Stimulated activated CD8-positive, alpha-beta memory T cell treated with anti-CD3 and anti-CD28 coated beads, Interleukin-7, amount 100 ng/mL, for 4 hours (primary cell): Measurements from ENCODE around the gene CEMP1.

ENCODE experiments used
- DNase-seq, 2 donors: peaks; one replicate each; pipeline ENCODE4 v3.0.0-alpha.2; 2020; ENCODE audit warnings: low read depth in 2 of 2

CEMP1 gene

DNA sequence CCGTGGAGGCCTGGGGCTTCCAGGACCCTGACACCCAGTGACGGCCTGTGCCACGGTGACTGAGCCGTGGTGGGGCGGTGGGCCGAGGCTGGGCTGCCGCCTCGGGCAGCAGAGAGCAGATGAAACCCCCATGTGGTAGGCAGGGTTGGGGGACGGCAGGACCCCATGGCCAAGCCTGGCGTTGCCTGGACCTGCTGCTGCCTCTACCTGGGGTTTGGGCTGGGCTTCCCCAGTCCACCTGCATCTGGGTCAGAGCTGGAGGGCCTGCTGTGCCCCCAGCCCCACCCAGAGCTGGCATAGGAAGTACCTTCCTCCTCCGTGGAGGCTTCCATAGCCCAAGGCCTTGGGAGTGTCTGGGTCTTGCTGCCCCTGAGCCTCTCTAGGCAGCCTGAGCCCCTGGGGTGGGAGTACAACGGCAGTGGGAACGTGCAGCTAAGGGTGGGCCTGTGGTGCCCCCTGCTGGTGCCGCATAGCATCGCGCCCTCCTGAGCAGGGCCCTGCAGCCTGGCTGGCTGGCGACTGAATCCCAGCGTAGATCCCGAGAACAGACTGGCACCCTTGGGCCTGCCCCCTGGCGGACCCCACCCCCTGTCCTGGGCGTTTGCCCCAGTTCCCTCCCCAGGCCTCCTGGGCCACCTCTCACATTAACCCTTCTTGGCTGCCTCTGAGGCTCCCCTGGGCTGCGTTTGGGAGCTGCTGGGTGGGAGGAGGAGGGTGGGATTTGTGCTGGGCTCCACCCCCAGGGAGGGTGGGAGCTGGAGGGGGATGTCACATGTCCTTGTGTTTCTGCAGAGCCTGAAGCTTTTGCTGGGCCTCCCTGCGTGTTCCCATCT lies 30.1 kb downstream of the CEMP1 start:
- DNase-seq, result peak; percentile 56 to 67

DNA sequence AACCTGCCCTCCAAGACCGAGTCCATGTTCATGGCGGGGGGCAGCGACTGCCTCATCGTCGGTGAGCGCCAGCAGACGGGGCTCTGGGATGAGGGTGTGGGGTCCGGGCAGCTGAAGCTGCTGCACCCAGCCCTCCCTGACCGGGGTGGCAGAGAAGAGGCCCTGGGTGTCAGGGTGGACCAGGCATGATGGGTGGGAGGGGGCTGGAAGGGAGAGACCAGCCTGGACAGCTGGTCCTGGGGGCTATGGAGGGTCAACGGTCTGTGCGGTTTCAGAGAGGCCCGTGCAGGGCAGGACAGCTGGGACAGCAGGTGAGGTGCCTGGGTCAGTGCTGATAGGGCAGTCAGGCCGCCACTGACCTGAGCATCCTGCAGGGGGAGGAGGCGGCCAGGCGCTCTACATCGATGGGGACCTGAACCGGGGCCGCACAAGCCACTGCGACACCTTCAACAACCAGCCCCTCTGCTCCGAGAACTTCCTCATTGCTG lies 30.7 kb downstream of the CEMP1 start:
- no peak for DNase-seq

- DNase-seq, result no peak
These were observed 31.2 kb downstream of the CEMP1 start for GRCh38 chr16:2499890-2500429.

- no peak for DNase-seq
These were observed 31.8 kb downstream of the CEMP1 start for GRCh38 chr16:2499454-2499853.

- DNase-seq, result no peak
These were observed 32.5 kb downstream of the CEMP1 start for GRCh38 chr16:2498531-2499253.

DNA sequence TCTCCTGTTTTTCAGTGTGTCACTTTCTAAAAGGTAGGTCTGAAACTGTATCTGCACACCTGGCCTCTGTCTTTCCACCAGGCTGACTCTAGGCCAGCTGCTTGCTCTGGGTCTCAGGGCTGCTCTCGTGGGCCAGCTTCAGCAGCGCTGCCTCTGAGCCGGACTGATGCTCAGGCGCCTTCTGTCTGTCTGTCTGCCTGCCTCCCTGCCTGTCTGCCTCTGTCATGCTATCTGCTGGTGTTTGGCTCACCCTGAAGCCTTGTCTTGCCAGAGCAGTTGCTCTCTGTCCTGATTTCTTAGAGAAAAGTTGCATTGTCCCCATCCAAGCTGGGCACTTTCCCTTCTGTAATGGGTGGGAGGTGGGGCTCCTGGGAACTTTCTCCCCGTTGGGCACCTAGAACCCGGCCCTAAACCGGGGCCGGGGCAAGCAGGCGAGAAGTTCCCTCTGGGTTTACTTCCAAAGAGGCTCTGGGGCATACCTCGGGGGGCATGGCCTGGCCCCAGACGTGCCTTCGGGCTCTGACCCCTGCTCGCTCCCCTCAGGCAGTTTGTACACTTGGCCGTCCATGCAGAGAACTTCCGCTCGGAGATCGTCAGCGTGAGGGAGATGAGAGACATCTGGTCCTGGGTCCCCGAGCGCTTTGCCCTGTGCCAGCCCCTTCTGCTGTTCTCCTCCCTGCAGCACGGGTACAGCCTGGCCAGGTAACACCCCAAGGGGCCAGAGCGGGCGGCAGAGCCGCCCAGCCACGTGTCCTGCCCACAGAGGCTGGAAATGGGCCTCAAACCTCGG lies 33.3 kb downstream of the CEMP1 start:
- no peak for DNase-seq

GRCh38 chr16:2497116-2497630 lies 34.0 kb downstream of the CEMP1 start:
- no peak for DNase-seq

DNA sequence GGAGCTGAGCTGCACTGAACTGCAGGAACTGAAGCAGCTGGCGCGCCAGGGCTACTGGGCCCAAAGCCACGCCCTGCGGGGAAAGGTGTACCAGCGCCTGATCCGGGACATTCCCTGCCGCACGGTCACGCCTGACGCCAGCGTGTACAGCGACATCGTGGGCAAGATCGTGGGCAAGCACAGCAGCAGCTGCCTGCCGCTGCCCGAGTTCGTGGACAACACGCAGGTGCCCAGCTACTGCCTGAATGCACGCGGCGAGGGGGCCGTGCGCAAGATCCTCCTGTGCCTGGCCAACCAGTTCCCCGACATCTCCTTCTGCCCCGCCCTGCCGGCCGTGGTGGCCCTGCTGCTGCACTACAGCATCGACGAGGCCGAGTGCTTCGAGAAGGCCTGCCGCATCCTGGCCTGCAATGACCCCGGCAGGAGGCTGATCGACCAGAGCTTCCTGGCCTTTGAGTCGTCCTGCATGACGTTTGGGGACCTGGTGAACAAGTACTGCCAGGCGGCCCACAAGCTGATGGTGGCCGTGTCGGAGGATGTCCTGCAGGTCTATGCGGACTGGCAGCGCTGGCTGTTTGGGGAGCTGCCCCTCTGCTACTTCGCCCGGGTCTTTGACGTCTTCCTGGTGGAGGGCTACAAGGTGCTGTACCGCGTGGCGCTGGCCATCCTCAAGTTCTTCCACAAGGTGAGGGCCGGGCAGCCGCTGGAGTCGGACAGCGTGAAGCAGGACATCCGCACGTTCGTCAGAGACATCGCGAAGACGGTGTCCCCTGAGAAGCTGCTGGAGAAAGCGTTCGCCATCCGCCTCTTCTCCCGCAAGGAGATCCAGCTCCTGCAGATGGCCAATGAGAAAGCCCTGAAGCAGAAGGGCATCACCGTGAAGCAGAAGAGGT lies 34.7 kb downstream of the CEMP1 start:
- DNase-seq, result no peak

DNA sequence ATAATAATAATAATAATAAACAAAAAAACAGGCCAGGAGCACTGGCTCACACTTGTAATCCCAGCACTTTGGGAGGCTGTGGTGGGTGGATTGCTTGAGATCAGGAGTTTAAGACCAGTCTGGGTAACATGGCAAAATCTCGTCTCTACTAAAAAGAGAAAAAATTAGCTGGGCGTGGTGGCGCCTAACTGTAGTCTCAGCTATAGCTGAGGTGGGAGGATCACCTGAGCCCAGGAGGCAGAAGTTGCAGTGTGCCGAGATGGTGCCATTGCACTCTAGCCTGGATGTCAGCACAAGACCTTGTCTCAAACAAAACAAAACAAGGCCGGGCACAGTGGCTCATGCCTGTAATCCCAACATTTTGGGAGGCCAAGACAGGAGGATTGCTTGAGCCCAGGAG lies 36.2 kb downstream of the CEMP1 start:
- no peak for DNase-seq

DNA sequence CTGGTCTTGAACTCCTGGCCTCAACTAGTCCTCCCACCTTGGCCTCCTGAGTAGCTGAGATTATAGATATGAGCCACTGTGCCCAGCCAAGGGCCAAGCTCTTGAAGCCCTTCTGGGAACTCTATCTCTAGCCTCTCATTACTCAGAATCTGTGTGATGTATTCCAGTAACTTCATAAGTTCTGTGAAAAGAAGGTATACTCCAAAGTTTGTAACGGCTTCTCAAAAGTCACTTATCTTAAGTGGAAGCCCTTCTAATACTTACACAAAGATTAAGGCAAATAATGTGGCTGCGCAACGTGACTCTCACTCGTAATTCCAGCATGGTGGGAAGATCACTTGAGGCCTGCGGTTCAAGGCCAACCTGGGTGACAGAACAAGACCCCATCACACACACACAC lies 36.6 kb downstream of the CEMP1 start:
- DNase-seq, result no peak

DNA sequence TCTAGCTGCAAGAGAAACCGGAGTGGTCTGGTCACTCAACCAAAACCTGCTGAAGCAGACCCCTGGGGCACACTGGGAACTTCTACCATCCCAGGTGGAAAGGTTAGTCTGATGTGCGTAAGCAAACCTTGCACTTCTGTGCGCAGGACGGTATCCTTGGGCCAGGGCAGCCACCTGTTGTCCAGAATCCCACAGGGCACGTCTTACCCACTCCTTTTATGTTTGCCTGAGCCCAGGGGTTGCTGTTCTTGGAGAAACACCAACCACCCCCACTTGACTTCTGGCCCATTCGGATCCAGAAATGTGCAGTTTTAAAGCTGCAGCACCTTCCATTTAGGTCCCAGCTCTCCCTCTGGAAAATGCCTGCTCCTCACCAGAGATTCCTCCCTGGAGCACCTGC lies 37.6 kb downstream of the CEMP1 start:
- DNase-seq, result no peak

- no peak for DNase-seq
These were observed 38.9 kb downstream of the CEMP1 start for GRCh38 chr16:2492292-2492691.

GRCh38 chr16:2490190-2491105 lies 40.8 kb downstream of the CEMP1 start:
- DNase-seq, result no peak

DNA sequence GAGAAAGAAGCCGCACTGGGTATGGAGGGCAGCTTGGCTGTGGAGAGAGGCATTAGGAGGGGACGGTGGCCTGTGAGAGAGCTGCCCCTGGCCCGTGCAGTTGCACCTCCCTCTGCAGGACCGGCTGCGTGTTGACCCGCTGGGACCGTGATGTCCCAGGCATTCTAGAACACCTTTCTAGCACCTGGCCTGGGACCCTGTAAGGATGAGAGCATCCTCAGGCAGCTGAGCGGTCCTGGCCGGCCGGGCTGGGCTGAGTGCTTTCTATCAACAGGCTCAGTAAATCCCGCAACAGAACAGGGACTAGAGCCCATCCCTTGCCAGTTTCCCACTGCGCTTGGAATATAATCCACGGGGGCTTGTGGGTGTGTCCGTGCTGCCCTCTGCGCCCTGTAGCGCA lies 41.6 kb downstream of the CEMP1 start:
- no peak for DNase-seq

- DNase-seq, result no peak
These were observed 43.2 kb downstream of the CEMP1 start for GRCh38 chr16:2487903-2488531.

DNA sequence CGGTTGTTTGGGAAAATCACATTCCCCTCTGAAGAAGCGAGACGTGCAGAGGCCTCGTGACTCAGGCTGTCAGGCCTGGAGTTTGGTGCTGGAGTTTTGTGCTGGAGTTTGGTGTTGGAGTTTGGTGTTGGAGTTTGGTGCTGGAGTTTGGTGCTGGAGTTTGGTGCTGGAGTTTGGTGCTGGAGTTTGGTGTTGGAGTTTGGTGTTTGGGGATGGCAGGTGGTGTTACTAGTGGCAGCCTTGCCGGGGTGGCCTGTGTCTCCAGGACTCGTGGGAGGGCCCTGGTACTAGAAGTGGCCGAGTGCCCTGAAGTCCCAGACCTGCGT lies 43.7 kb downstream of the CEMP1 start:
- DNase-seq, result no peak

GRCh38 chr16:2486645-2487516 lies 44.3 kb downstream of the CEMP1 start:
- DNase-seq, result peak; percentile 76 to 81

DNA sequence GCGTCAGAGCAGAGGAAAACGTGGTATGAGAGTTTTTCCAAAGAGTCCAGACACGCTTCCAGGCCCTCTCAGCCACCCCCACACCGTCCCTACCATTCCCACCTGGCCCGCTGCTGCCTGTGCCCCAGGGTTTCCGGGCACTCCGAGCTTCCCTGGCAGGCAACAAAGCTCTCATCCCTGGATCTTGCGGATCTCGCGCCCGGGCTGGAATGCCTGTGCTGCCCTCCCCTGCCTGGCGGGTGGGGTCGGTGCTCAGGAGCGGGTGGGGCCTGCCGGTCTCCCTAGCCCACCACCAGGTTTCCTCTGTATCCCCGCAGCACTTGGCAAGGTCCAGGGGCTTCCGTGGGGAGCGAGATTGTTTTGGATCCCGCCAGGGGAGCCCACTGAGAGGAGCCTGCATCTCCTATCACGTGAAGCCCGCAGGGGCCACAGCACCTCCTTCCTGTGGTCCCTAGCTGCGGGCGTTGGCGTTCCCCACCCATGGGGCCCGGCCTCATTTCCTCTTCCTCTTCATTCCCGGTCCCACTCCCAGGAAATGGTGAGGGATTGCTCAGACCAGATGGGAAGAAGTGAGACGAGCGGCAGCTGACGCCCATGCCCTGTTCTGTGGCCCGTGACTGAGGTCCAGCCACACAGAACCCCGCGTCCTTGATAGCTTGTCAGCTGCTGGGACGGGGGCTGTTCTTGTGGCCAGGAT lies 45.2 kb downstream of the CEMP1 start:
- no peak for DNase-seq
